Fibroblast of skin of left biceps (primary cell): ENCODE data around the gene GAREM1.
A peak's percentile ranks its signal among the peaks of the same experiment; 100 is the strongest.
"Not testable (repeated sequence)": the region's sequence is repeated elsewhere in the genome, so short reads cannot be mapped to it uniquely, and the experiment has no call there.

Experiments
- DNase-seq, 2 experiments: peaks; one replicate each; pipeline ENCODE4 v3.0.0-alpha.2; 2013; ENCODE audit warnings: low read depth in 2 of 2

The GAREM1 gene

GRCh38 chr18:32291623-32292022 is 179.1 kb downstream of the GAREM1 start:
- not testable (repeated sequence) for DNase-seq

GRCh38 chr18:32290810-32291209 is 179.9 kb downstream of the GAREM1 start:
- DNase-seq, result no peak

GRCh38 chr18:32289483-32290075 is 181.1 kb downstream of the GAREM1 start:
- DNase-seq, result no peak

- DNase-seq, result no peak
These were observed 182.8 kb downstream of the GAREM1 start for GRCh38 chr18:32287873-32288272.

GRCh38 chr18:32287249-32287648 is 183.4 kb downstream of the GAREM1 start:
- no peak for DNase-seq

GRCh38 chr18:32286749-32287148 is 183.9 kb downstream of the GAREM1 start:
- no peak for DNase-seq

GRCh38 chr18:32284284-32284683 is 186.4 kb downstream of the GAREM1 start:
- no peak for DNase-seq

GRCh38 chr18:32280911-32281310 is 189.8 kb downstream of the GAREM1 start:
- no peak for DNase-seq

GRCh38 chr18:32280188-32280783 is 190.4 kb downstream of the GAREM1 start:
- DNase-seq, result no peak

- no peak for DNase-seq
These were observed 192.4 kb downstream of the GAREM1 start for GRCh38 chr18:32278177-32278799.

- DNase-seq, result no peak
These were observed 193.1 kb downstream of the GAREM1 start for GRCh38 chr18:32277549-32277948.

- DNase-seq, result no peak
These were observed 193.8 kb downstream of the GAREM1 start for GRCh38 chr18:32276906-32277305.

- no peak for DNase-seq
These were observed 194.4 kb downstream of the GAREM1 start for GRCh38 chr18:32276256-32276655.

GRCh38 chr18:32275221-32275620 is 195.5 kb downstream of the GAREM1 start:
- DNase-seq, result no peak

- no peak for DNase-seq
These were observed 196.4 kb downstream of the GAREM1 start for GRCh38 chr18:32274307-32274706.

GRCh38 chr18:32271672-32272208 is 198.9 kb downstream of the GAREM1 start:
- peak; percentile 1 to 9 for DNase-seq

- DNase-seq, result no peak
These were observed 200.3 kb downstream of the GAREM1 start for GRCh38 chr18:32270341-32270740.

GRCh38 chr18:32267463-32267862 is 203.2 kb downstream of the GAREM1 start:
- DNase-seq, result no peak

GRCh38 chr18:32264401-32264800 is 206.3 kb downstream of the GAREM1 start:
- no peak for DNase-seq

- DNase-seq, result no peak
These were observed 208.6 kb downstream of the GAREM1 start for GRCh38 chr18:32262092-32262491.

GRCh38 chr18:32261003-32261402 is 209.7 kb downstream of the GAREM1 start:
- no peak for DNase-seq

GRCh38 chr18:32259553-32259952 is 211.1 kb downstream of the GAREM1 start:
- DNase-seq, result no peak

GRCh38 chr18:32258558-32259204 is 212.0 kb downstream of the GAREM1 start:
- no peak for DNase-seq
